GM19099 (cell line): ENCODE results near the gene POMT2.

Experiments used
- POLR2A ChIP-seq: IDR thresholded peaks from 3 replicates; pipeline ENCODE4 v1.6.1; 2011; ENCODE audit warnings: low read depth; ENCODE audit not compliant: insufficient read length; ENCODE audit errors: extremely low read depth

The POMT2 gene

DNA sequence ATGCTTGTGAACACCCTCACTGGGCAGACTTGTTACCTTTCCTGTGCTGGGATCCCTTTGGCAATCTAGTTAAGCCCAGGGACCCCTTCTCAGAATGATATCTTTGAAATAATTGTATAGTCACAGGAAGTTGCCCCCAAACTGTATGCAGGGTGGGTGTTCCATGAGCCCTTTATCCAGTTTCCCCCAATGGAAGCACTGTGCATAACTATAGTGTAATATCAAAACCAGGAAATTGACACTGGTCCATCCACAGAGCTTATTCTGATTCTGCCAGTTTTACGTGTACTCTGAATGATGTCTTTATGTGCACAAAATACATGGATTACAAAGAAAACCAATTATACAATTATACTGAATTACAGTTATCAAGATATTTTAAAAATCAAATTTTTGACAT is 73.9 kb downstream of the POMT2 start:
- TF ChIP-seq POLR2A = no peak

DNA sequence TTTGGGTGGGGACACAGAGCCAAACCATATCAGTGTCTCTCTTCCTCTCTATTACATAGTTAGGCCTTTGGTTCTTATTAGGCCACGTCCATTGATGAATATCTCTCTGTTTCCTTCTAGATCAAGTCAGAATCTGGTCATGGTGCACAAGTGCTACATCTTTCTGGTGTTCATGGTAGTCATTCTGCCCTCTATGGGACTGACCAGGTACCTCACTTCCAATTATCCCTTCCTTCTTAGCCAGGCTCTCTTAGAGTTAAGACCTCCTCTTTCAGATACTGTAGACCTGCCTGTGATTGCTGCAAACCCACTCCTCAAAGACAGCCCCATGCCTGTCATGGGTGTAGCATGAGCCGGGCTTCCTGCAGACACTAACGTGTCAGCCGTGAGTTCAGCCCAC is 74.9 kb downstream of the POMT2 start:
- no peak for TF ChIP-seq POLR2A

DNA sequence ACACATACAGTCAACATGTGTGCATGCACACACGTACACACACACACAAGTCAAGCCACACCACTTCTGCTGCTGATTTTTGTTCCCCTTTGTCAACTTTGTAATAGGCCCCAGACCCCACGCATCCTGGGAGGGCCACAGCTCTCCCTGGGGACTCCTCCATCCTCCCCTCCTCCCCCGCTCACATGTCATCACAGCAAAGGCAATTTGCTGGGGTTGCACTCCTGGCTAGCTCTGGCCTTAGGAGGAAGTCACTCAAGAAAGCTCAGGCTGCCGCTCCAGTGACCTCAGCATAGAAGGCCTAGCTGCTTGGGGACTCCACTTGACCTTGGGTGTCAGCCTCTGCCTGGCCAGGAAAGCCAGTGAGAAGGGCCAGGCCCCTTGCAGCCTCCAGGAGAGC is 76.8 kb downstream of the POMT2 start:
- TF ChIP-seq POLR2A = no peak

DNA sequence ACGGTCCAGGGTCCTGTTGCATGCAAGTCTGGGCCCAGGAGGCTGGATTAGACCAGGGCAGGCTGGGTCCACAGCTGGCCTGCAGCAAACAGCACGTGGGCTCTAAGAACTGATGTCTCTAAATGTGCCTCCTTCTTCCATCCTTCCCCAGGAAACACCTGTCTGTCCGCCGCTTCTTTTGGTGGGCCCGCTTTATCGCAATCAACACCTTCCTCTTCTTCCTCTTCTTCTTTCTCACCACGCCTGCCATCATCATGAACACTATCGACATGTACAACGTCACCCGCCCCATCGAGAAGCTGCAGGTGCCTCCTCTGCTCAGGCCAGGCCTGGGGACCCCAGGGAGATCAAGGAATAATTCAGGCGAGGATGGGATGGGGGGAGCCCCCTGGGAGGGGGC is 77.9 kb downstream of the POMT2 start:
- no peak for TF ChIP-seq POLR2A

DNA sequence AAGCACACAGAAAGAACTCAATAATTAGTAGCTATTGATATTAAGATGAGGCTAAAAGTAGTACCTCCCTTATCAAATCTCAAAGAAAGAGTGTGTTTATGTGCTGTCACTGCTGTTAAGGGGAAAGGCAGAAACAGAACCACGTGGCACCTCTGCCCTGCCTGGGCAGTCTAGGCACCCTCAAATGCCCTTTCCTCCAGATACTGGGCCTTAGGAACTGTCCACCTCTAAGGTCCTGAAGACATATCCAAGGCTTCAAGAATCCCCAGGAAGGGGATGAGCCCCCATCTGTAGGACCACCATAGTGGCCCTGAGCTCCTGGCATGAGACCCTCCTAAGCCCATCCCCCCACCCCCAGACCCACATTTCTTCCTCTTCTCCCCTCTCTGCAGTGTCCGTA is 78.7 kb downstream of the POMT2 start:
- TF ChIP-seq POLR2A = no peak

DNA sequence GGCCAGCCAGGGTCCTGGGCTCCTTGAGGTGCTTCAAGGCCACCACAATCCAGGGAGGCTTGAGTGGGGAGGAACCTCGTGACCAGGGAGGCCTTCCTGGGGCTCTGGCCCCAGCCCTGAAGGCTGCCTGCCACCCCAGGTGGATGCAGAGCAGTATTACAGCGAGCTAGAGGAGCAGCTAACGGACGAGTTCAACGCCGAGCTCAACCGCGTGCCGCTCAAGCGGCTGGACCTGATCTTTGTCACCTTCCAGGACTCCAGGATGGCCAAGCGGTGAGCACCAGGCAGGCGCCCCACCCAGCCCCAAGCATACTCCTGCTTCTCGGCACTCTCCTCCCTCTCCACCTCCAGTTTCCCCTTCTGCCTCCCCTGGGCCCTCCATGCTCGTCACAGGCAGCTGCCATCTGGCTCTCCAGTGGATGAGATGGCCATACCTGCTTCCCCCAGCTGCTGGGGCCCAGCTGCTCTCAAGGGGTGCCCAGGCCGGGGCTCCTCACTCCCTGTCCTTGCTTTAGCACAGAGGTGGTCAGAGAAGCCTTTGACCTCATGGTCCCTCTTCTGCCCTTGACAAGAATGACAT is 80.3 kb downstream of the POMT2 start:
- TF ChIP-seq POLR2A = no peak

DNA sequence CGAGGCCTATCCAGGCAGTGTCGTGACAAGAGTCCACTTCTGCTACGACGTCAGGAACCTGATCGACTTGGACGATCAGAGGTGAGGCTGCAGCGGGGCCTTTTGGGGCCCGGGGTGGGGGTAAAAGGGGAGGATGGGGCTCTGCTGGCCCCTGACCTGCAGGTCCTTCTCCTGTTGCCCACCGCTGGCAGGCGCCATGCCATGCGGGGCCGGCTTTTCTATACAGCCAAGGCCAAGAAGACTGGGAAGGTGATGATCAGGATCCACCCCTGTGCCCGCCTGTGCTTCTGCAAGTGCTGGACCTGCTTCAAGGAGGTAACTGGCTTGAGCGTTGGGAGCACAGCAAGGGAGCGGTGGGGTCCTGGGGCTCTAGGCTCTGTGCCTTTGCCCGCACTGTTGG is 81.3 kb downstream of the POMT2 start:
- TF ChIP-seq POLR2A = no peak

DNA sequence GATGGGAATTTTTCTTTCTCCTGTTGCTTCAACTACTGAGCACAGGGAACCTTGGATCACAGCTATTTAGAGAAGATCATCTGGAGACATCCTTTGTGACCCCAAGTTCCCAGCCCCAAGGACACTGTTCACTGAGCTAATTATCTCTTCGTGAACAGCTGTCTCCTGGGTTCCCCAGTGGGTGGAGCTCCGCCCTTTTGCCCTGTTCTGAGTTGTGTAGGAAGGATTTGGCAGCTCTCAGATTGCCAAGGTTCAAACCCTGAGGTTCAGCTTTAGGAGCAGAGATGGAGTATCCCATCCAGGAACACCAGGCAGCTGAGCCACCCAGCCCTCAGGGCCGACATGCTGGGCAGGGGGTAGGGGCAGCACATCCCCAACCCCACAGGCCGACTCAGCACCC is 81.7 kb downstream of the POMT2 start:
- TF ChIP-seq POLR2A = no peak

DNA sequence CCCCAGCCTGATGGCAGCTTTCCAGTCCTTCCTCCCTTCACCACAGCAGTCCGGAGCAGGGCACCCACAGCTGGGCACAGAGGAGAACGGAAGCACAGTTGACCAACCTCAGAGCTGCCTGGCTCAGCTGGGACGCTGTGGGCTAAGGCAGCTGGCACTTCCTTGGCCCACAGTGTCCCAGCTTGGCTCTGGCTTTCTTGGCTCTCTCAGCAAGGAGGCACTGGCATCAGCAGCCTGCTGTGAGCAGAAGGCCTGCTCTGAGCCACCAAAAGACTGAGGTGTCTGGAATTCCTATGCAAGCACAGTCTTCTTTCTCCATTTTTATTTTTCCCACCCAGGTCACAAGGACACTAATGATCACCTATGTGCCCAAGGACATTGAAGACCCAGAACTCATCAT is 82.3 kb downstream of the POMT2 start:
- TF ChIP-seq POLR2A = no peak

DNA sequence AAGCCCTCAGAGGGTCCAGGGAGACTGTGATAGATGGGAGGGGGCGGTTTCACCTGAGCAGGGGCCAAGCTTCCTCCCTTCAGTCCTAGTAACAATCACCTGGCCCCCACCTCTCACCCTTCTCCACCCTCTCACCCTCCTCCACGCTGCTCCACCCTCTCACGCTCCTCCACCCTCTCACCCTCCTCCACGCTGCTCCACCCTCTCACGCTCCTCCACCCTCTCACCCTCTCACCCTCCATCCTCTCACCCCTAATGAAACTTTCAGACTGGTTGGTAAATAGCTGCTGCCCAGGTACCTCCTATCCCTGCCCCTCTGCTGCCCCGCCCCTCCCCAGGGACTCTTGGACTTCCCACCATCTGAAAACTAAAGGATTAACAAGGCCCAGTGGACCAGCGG is 83.9 kb downstream of the POMT2 start:
- no peak for TF ChIP-seq POLR2A

DNA sequence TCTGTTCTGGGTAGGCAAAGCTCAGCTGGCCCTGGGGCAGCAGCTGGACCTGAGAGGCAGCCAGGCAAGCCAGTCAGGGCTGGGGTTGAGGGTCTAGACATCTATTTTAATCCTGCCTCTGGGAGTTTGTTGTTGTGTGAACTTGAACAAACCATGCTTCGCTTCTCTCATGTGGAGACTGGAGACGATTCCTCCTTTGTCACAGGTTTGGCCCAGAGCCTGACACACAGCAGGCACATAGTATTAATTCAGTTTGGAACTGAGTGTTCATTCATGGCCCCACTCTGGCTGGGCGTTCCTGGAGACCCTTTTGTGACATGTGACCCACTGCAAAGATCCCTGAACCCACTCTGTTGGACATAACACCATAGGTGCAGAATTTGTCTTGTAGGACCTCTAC is 89.0 kb downstream of the POMT2 start:
- no peak for TF ChIP-seq POLR2A

DNA sequence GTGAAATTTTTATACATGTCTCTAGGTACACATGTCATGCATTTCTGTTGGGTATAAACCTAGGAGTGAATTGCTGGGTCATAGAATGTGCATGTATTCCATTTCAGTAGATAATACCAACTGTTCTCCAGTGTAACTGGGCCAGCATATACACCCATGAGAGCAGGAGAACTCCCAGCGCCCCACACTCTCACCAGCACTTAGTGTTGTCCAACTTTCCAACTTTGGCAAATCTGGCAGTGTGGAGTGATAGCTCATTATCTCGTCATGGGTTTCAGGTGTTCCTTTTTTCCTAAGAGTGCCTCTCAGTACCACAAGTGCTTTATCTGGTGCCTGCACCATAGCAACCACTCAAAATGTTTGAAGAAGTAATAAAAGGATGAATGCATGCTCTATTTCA is 89.8 kb downstream of the POMT2 start:
- TF ChIP-seq POLR2A = no peak

DNA sequence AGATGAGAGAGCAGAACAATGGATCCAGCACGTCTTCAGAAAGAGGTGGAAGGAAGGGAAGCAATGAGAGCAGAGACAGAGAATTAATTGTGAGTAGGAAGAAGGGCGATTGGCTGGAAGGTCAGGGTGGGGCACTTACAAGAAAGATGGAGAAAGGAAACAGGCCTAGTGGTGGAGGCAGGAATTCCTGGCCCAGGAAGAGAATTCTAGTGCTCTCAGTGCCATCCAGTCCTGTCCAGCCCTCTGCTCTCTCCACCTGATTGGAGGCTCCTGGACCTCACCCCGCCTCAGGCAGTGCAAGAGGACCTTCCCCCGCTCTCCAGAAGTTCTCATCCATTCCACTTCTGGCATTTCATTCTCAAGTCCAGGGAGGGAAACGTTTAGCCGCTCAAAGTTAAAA is 92.6 kb downstream of the POMT2 start:
- TF ChIP-seq POLR2A = no peak

DNA sequence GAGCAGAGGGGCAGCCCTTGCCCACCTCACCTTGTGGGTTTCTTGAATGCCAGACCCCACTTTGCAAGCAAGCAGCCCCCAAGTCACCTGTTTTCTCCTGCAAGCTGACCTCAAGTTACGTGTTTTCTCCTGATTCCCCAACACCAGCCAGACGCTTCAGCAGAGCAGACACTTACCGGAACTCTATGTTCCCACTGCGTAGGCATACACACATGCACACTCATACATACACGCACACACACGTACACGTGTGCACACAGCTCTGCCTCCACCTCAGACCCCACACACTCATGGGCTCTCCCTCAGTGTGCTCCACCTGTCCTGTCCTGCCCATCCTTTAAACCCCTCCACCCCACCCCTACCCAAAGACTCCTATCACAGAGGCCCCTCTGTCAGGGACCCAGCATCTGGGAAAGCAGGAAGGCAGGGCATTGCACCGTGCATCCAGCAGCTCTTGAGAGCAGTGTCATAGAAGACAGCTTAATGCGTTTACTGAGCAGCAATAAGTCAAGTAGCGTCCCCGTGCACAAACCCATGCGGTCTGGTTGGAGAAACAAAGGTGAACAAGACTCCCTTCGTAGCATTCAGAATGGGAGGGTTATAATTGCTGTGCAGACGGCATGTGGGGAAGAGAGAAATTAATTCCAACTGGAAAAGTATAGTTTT is 94.7 kb downstream of the POMT2 start:
- no peak for TF ChIP-seq POLR2A

DNA sequence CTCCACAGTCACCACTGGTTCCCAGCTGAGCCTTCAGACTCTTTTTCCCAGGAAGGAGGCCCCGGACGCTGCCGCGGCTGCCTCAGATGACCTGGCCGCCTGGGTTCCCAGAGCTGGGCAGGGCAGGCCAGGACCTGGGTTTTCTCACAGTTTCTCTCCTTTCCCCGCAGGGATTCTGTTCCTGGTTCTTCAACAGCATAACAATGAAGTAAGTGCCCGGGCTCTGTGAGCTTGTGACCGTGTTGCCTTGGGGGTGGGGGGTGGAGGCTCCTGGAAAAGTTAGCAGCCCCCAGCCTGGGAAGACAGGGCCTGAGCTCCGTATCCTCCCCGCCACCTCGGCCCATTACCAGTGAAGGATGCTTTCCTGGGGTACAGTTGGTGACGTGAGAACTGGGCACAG is 95.4 kb downstream of the POMT2 start:
- no peak for TF ChIP-seq POLR2A
